Large intestine (tissue), 3 donors: Measurements from ENCODE around the gene LMBRD1. TPM values are rescaled to one million over a fixed set of nuclear protein-coding genes. Genes with fewer than 3 reads are reported as not detected.
"Not testable (repeated sequence)": the region's sequence is repeated elsewhere in the genome, so short reads cannot be mapped to it uniquely, and the experiment has no call there.

Experiments
- DNase-seq, 2 donors: peaks; one replicate each; pipeline versions ENCODE4 v3.0.0 to v3.0.0-alpha.2; 2013
- H3K27ac ChIP-seq: one replicate; pipeline ENCODE4 v1.5.1; 2013; ENCODE audit warnings: low read length
- H3K27me3 ChIP-seq: 2 replicates; pipeline ENCODE4 v1.6.1; 2013; ENCODE audit warnings: low read length; ENCODE audit not compliant: control insufficient read depth, insufficient read depth
- H3K36me3 ChIP-seq: 2 replicates; pipeline ENCODE4 v1.6.1; 2013; ENCODE audit warnings: low read length; ENCODE audit not compliant: control insufficient read depth, insufficient read depth
- H3K4me1 ChIP-seq: one replicate; pipeline ENCODE4 v1.6.1; 2013; ENCODE audit warnings: low read length; ENCODE audit not compliant: control insufficient read depth, insufficient read depth
- H3K4me3 ChIP-seq: one replicate; pipeline ENCODE4 v1.5.1; 2013; ENCODE audit warnings: low read length
- H3K9me3 ChIP-seq: one replicate; pipeline ENCODE4 v1.6.1; 2013; ENCODE audit warnings: mild to moderate bottlenecking, low read depth, low read length, moderate library complexity; ENCODE audit not compliant: control insufficient read depth
- WGBS: methylation state at CpG from one replicate; pipeline ENCODE4 v1.1.5; 2013; ENCODE audit warnings: low lambda C conversion rate; ENCODE audit not compliant: insufficient coverage; 5-methylcytosine and 5-hydroxymethylcytosine counted together
- polyA plus RNA-seq: library from polyadenylated mRNA; unstranded; fragments of 120-200 nt; gene quantifications from one replicate; pipeline ENCODE4 v1.2.1, GENCODE V29; 2013

LMBRD1 gene
- polyA plus RNA-seq, 1 donor = 85.3 TPM

DNA sequence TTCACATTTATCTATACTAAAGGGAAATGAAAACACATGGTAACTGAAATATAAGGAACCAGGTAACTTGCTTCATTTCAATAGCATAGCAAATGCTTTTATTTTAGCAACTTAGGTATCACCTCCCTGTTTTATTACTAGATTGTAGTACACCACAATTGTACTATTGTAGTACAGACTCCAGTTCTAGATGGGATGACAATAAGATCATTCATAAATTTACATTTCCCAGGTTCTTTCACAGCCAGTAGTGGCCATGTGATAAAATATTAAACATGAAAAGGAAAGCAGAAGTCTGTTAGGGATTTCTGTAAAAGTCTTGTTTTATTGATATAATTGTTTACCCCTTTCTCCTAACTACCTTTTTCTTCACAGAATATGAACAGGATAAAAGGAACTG, 97.2 kb downstream of the LMBRD1 start:
- Histone ChIP-seq H3K36me3 (peaks cover 11% of the 10 kb centered on the region), H3K9me3 (no peaks in the 10 kb centered on the region), H3K4me3 (no peak overlapping the region), H3K27me3 (no peaks in the 10 kb centered on the region), H3K27ac (no peak overlapping the region), H3K4me1 (no peaks in the 10 kb centered on the region)
- no peak for DNase-seq

DNA sequence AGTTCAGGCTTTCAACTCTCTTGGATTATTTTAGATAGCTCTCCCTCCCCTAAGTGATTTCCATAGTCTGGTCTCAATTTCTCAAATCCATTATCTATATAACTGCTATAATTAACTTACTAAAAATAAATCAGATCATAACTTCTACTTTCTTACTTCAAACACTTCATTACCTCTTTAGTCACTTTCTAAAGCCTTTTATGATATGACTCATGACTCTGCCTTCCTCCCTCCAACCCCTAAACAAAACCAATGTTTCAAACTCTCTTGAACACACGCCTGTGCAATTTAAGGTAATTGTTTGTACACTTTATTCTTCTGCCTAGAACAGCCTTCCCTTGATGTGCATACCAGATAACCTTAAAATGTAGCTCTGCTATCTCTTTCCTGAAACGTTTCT, 100.5 kb downstream of the LMBRD1 start:
- 80% methylated on average over 2 of the region's 2 CpGs for WGBS
- no peaks in the 10 kb centered on the region for H3K27me3 ChIP-seq

DNA sequence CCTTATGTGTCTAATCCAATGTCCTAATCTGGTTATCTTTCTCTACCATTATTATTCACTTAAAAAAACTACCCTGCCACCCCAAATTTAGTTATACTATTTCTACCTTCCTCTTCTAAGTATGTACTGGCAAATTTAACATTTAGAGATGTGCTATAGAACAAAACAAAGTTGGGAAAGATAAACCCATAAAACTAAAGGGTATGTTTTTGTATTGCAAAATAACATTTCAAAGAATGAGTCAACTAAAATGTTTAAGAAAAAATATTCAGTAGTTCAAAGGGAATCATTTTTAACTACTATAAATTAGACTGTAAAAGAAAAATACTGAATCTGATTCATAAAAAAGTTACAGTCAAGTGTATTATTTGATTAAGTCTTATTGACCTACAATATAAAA, 103.0 kb downstream of the LMBRD1 start:
- Histone ChIP-seq H3K36me3 (peaks cover 8% of the 10 kb centered on the region), H3K27me3 (no peaks in the 10 kb centered on the region), H3K27ac (no peak overlapping the region), H3K9me3 (no peaks in the 10 kb centered on the region), H3K4me1 (no peaks in the 10 kb centered on the region), H3K4me3 (no peak overlapping the region)
- DNase-seq = no peak

More for the DNA sequence above, 100.5 kb downstream of the LMBRD1 start:
- Histone ChIP-seq H3K4me3 (no peak overlapping the region), H3K9me3 (no peaks in the 10 kb centered on the region), H3K4me1 (no peaks in the 10 kb centered on the region), H3K36me3 (peaks cover 11% of the 10 kb centered on the region), H3K27ac (no peak overlapping the region)
- no peak for DNase-seq

- no peaks in the 10 kb centered on the region for H3K4me1 ChIP-seq
- H3K4me3 ChIP-seq = no peak overlapping the region
- no peaks in the 10 kb centered on the region for H3K36me3 ChIP-seq
- DNase-seq = no peak
- H3K27ac ChIP-seq = no peak overlapping the region
- no peaks in the 10 kb centered on the region for H3K27me3 ChIP-seq
- H3K9me3 ChIP-seq = no peaks in the 10 kb centered on the region
- WGBS = 90% methylated on average over 1 of the region's 1 CpG
These were observed 105.8 kb downstream of the LMBRD1 start for GRCh38 chr6:69690986-69691385.

DNA sequence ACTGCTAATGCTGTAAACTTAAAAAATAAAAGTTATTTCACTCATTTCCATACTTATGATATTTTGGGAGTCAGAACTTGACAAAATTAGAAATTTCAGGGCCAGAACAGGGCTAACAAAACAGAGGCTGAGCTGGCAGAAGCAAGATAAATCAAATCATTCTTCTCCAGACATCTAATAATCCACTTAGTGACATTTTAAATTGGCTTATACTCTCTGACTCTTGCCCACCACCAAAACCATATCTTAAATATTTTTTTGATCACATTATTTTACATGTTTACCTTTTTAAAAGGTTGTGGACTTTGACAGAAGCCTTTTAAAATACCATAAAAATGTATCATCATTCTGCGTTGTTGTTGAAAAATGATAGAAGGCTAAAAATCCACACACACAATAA, 116.5 kb downstream of the LMBRD1 start:
- H3K27ac ChIP-seq = no peak overlapping the region
- WGBS = 100% methylated on average over 1 of the region's 1 CpG
- H3K4me1 ChIP-seq = no peaks in the 10 kb centered on the region
- no peak overlapping the region for H3K4me3 ChIP-seq
- peaks cover 7% of the 10 kb centered on the region for H3K36me3 ChIP-seq
- no peak for DNase-seq
- H3K27me3 ChIP-seq = no peaks in the 10 kb centered on the region
- H3K9me3 ChIP-seq = no peaks in the 10 kb centered on the region

DNA sequence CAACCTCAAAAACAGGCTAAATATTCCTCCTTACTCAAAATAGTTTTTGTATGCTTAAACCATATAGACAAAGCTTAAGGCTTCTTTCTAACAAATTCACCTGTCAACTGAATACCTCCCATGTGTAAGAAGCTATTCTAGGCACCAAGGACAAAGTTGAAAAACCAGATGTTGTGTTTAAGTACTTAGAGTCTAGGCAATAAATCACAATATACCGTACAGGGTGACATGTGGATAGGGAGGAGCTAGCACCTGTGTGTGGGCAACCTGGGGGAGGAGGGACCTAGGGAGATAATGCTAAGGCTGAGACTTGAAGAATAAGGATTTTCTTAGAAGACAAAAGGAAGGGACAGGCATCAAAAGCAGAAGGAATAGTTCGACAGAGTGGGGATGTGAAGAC, 123.5 kb downstream of the LMBRD1 start:
- peak; percentile 3 to 20 for DNase-seq
- Histone ChIP-seq H3K4me3 (no peak overlapping the region), H3K9me3 (no peaks in the 10 kb centered on the region), H3K36me3 (peaks cover 18% of the 10 kb centered on the region), H3K4me1 (no peaks in the 10 kb centered on the region), H3K27me3 (no peaks in the 10 kb centered on the region), H3K27ac (no peak overlapping the region)
- WGBS = no CpG with 5 or more reads among the region's 2 CpGs

GRCh38 chr6:69668916-69669315, 127.9 kb downstream of the LMBRD1 start:
- DNase-seq = no peak
- Histone ChIP-seq H3K27me3 (no peaks in the 10 kb centered on the region), H3K36me3 (peaks cover 5% of the 10 kb centered on the region), H3K4me1 (no peaks in the 10 kb centered on the region), H3K4me3 (no peak overlapping the region), H3K27ac (no peak overlapping the region), H3K9me3 (no peaks in the 10 kb centered on the region)
- 83% methylated on average over 1 of the region's 4 CpGs for WGBS

DNA sequence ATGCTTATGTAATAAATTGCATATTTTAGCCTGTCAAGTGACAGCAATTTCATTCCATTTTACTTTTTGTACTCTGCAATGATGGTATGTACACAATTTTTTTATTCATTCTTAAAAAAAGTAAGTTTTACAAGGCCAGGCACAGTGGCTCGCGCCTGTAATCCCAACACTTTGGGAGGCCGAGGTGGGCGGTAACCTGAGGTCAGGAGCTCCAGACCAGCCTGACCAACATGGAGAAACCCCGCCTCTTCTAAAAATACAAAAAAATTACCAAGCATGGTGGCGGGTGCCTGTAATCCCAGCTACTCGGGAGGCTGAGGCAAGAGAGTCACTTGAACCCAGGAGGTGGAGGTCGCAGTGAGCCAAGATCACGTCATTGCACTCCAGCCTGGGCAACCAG, 130.0 kb downstream of the LMBRD1 start:
- not testable (repeated sequence) for H3K4me1 ChIP-seq, H3K36me3 ChIP-seq, H3K27me3 ChIP-seq, H3K27ac ChIP-seq, DNase-seq, H3K4me3 ChIP-seq, H3K9me3 ChIP-seq
- no CpG with 5 or more reads among the region's 9 CpGs for WGBS

DNA sequence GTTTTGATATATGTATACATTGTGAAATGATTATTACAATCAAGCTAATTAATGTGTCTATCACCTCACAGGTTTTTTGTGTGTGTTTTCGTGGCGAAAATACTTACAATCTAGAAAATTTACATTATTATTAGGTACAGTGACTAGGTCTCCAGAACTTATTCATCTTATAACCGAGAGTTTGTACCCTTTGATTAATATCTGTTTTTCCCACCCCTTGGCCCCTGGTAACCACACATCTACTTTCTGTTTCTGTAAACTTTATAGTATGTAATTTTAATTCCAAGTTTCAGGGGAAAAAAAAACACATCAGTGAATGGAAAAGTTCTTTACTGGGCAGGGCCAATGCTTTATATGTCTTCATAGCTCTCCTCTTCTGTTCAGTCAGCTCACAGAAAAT, 131.4 kb downstream of the LMBRD1 start:
- Histone ChIP-seq H3K27ac (no peak overlapping the region), H3K4me3 (no peak overlapping the region), H3K4me1 (no peaks in the 10 kb centered on the region), H3K36me3 (no peaks in the 10 kb centered on the region), H3K27me3 (no peaks in the 10 kb centered on the region), H3K9me3 (no peaks in the 10 kb centered on the region)
- no peak for DNase-seq
- WGBS = 100% methylated on average over 3 of the region's 3 CpGs

GRCh38 chr6:69664551-69664950, 132.3 kb downstream of the LMBRD1 start:
- H3K9me3 ChIP-seq = no peaks in the 10 kb centered on the region
- no peaks in the 10 kb centered on the region for H3K4me1 ChIP-seq
- no peak overlapping the region for H3K27ac ChIP-seq
- H3K27me3 ChIP-seq = no peaks in the 10 kb centered on the region
- H3K4me3 ChIP-seq = no peak overlapping the region
- no CpG with 5 or more reads among the region's 1 CpG for WGBS
- no peak for DNase-seq
- no peaks in the 10 kb centered on the region for H3K36me3 ChIP-seq

DNA sequence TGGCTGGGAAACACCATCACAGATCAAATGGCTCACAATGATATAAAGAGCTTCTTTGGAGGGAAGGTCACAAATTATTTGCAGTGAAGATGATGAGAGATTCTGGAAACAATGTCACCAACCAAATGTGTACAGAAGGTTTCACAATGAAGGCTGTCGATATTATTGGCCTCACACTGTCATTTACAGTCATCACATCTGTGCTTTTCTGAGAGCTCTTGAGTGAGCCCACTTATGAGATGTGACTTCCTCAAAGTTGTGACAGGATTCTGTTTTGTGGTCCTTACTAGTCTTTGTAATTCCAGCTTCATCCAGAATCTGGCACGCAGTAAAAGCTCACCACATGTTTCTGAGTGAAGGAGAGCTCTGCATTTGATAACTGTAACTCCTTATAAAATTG, 133.6 kb downstream of the LMBRD1 start:
- Histone ChIP-seq H3K27me3 (no peaks in the 10 kb centered on the region), H3K27ac (no peak overlapping the region), H3K36me3 (no peaks in the 10 kb centered on the region), H3K4me3 (no peak overlapping the region), H3K9me3 (no peaks in the 10 kb centered on the region), H3K4me1 (no peaks in the 10 kb centered on the region)
- no CpG with 5 or more reads among the region's 2 CpGs for WGBS
- no peak for DNase-seq
